AG08395 (cell line): ENCODE results near the gene ACSM5.

Experiments used
- DNase-seq: peaks from one replicate; pipeline ENCODE4 v3.0.0; 2012; ENCODE audit warnings: mixed read lengths, low spot score

The ACSM5 gene

DNA sequence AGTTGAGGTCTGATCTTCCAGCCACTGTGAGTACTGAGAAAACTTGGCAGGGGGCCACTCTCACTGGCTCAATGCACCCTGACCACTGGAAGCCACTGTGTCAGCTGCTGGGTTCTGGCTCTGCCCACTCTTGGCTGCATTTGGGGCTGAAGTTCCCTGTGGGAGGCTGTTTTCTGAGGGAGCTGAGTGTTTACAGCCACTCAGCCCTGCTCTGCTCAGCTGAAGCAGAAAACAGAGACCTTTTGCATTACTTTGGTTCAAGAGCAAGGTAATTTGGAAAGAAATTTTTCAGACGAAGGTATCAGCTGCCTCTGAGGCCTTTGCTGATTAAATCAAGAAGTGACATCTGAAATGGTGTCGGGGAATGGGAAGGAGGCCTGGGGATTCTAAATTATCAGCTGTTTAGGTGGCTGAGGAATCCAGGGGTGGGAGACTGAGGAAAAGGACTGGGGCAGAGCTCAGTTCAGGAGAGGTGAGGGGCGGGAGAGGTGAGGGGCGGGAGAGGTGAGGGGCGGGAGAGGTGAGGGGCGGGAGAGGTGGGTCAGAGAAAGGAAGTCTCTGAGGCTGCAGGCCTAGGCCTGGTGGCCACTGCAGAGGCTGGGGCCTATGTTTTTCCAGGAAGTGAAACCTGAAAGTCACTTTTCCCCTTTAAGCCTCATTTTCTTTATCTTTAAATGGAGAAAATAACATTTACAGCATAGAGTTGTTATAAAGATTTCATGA is at the start of gene ACSM5:
Gene ACSM5, plus strand, starts transcription at position 137 of the 723 bp plus-strand sequence. CDS start 1,951 bp downstream, outside the sequence.
- no peak for DNase-seq

- no peak for DNase-seq
Measured at GRCh38 chr16:20359997-20360396, 49.3 kb upstream of the ACSM5 start.

- no peak for DNase-seq
Measured at GRCh38 chr16:20363191-20363590, 46.1 kb upstream of the ACSM5 start.

DNA sequence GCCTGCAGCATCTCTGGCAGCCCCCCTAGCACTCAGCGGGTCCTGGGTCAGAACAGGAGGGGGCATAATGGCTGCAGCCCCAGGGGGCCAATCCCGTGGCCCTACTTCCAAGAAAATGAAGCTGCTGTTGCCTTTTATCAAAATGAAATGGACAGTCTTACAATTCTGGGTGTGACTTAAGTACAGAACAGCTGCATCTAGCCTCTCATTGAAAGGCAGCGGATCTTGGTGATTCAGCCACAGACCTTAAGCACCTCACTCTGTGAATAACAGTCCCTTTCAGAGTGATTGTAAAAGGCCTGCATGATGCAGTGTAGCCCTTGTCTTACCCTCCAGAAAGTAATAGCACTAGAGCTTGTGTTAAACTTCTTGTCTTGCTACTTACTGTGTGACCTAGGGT is 45.3 kb upstream of the ACSM5 start:
- no peak for DNase-seq

DNA sequence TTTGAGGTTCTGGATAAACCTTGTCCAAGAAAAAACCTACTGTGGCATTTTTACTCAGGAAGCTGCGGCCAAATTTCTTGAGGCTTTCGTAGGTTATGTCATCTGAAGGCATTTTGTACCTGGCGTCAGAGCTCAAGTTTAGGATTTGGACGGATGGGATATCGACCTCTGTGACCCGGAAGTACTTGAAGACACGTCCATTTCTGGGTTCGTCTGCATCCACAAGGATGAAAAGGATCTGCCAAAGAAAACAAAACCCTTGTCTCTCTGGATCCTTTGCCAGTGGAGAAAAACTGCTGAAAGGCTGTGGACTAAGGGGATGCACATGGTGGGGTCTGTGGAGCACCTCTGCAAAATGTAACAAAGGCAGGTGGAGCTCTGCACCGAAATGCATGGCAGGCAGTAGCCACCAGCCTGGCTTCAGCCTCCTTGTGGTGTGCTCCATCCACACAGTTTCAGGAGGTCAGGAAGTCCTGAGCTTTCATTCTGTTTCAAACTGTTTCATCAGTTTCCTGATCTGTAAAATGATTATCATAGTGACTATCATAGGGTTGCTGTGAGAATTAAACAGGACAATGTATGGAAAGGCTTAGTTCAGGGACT is 39.8 kb upstream of the ACSM5 start:
- no peak for DNase-seq

DNA sequence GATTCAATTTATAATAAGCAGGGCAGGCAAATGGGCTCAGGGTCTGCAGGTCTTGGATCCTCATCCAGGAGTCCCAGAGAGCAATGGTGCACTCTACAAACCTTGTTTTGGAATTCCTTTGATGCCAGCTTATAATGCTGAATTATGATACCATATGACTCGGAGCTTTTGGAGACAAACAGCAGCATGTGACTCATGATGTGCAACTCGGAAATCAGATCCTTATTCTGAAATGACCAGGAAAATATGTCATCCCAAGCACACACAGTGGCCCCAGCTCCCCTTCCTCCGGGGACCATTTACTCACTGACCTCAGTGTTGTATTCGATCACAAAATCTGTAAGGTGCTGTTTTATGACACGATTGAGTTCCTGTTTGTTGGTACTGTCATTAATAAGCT is 36.6 kb upstream of the ACSM5 start:
- DNase-seq, result no peak

DNA sequence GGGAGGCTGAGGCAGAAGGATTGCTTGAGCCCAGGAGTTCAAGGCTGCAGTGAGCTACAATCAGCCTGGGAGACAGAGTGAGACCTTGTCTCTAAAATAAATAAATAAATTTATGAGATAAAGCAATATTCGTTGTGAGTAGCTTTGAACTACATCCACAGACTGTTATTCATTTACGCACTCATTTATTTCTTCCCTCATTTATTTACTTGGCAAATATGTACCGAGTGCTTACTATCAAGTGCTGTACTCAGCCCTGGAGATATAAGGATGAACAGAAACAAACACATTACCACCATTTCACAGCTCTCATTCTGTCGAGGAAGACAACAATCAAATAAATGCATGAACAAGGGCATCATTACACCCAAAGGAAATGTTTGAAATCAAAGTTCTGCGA is 32.2 kb upstream of the ACSM5 start:
- no peak for DNase-seq

GRCh38 chr16:20380782-20381181 is 28.6 kb upstream of the ACSM5 start:
- no peak for DNase-seq

GRCh38 chr16:20382202-20382948 is 27.0 kb upstream of the ACSM5 start:
- DNase-seq, result no peak

DNA sequence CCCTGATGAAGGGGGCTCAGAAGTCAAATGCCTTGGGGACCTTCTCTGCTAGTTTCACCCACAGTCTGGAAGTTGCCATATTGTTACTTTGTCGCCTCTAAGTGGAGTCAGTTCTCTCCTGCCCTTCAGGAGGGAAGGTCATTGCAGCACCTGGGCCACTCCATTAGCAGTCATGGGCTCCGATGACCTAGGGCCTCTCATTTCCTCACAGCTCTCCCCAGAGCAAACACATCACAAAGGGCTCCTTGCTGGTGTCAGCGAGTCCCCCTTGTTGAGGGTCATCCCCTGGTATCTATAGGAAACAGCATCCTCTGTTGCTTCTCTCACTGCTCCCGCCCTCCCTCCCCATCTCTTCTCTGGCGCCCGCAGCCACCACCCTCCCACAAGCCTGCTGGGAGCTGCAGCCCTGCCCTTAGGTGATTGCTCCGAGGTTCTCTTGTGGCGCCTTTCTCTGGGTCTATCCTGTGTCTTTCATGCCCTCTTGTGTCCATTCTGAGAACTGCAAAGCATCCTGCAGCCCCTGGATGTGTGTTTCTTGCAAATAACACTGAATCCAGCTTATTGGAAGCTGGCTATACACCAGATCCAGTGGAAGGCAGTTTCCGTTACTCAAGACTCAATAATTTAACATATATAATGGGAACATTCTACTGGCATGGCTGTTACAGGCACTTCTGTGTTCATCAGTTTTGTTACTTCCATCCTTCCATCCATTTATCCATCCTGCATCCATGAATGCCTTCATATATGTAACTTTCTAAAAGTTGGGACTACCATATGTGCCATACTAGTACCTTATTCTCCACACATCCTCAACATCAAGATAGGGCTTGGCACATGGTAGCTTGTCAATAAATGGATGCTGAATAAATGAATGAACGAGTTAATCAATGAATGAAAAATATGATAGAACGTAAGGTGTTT is 26.0 kb upstream of the ACSM5 start:
- peak; percentile 66 for DNase-seq

- DNase-seq, result peak; percentile 71
Measured at GRCh38 chr16:20385844-20386832, 23.2 kb upstream of the ACSM5 start.

GRCh38 chr16:20387978-20388377 is 21.4 kb upstream of the ACSM5 start:
- DNase-seq, result no peak

DNA sequence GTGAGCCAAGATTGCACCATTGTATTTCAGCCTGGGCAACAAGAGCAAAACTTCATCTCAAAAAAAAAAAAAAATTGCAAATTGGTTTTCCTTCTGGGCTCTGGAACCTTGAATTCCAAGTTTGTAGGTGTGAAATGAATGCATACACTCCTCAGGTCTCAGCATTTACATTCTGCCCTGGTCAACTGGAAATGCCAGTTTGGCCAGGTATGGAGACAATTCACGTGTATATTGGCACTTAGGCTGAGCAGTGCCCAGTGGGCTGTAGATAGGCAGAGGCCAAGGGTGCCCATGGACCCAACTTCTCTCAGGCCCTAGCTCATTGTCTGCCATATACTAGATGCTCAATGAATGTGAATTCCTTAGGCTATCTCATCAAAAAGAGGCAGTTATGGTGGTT is 20.5 kb upstream of the ACSM5 start:
- DNase-seq, result no peak

GRCh38 chr16:20391045-20391444 is 18.3 kb upstream of the ACSM5 start:
- no peak for DNase-seq

DNA sequence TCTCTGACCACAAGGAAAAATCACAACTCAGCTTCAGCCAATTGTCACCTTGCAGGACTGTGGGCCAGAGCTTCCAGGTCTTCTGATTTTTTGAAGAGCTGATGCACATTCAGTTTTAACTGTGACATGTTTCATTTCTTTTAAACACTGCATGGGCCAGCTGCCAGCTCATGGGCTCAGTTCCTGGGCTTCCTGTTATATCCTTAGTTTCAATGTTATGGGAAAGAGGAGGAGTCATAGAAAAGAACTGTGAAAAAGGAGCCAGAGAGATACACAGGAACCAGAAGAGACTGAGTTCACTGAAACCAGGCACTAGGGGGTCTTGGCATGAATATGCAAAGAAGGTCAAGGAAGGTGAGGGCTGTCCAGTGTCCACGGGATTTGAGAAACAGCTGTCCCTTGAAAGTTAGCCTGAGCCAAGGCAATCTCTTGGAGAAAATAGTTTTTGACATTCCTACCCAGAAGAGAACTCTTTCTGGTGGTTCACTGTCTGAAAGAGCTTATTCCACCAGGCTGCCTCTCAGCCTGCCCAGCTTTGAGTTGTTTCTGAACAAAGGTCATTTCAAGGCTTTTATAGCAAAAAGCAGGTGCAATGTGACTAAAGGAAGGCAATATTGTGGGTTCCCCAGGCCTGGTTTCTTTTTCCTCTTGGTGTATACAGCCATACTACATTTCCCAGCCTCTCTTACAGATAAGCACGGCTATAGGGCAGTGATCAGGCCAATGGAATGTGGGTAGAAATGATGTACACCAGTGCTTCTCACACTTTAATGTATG is 15.3 kb upstream of the ACSM5 start:
- DNase-seq, result no peak

- DNase-seq, result no peak
Measured at GRCh38 chr16:20395946-20396345, 13.4 kb upstream of the ACSM5 start.

- DNase-seq, result no peak
Measured at GRCh38 chr16:20396846-20397467, 12.4 kb upstream of the ACSM5 start.

DNA sequence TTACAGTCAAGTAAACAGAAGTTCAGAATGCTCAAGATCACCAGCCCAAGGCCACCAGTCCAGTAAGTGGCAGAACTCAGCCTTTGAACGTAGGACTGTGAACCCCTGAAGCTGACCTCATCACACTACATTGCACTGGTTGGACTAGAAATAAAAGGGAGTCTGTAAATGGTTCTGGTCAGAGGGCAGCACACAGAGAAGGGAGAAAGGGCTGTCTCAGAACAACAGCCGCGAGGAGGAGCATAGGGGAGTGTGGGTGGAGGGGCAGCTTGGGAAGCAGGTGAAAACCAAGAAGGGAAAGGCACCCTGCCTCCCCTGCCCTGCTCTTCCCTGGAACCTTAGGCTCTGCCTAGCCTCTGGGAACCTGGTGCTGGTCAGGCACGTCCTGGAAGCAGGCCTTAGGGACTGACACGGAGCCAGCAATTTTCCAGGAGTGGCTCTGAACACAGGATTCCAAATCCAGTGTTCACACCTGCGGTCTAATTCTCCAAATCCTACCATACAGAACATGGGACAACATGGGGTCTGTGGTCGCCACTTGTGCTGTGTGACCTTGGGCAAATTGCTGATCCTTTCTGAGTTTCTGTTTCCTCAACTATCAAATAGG is 11.8 kb upstream of the ACSM5 start:
- no peak for DNase-seq

DNA sequence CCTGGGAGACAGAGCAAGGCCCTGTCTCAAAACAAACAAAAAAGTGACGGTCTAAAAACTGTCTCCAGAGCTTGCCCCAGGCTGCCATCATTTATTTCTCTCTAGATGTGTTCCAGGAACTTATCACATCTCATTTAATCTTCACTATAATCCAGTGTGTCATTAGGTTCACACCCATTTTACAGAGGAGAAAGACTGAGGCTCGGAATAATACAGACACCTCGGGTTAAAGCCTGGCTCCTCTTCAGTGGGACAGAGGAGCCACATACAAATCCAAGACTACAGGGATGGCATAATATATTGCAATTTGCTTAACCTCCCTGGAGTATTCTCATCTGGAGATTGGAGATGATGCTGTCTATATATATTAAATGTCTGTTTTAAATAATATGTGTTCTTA is 10.7 kb upstream of the ACSM5 start:
- no peak for DNase-seq
